H9 (cell line): ENCODE measurements around the gene ERFL. TPM values are rescaled to one million over a fixed set of nuclear protein-coding genes. Genes with fewer than 3 reads are reported as not detected.

Source experiments
- DNase-seq: peaks from one replicate; pipeline ENCODE4 v3.0.0-alpha.2; 2017
- H2AFZ ChIP-seq: one replicate; pipeline ENCODE4 v1.6.1; 2013; ENCODE audit warnings: mild to moderate bottlenecking, low read length, control low read depth, moderate library complexity
- H2AK5ac ChIP-seq: 2 replicates; pipeline ENCODE4 v1.6.1; 2013; ENCODE audit warnings: low read length, control low read depth, mixed read lengths; ENCODE audit not compliant: insufficient read length
- H2BK120ac ChIP-seq: one replicate; pipeline ENCODE4 v1.6.1; 2013; ENCODE audit warnings: low read depth, mild to moderate bottlenecking, low read length, control low read depth, inconsistent platforms; ENCODE audit not compliant: poor library complexity, severe bottlenecking
- H2BK12ac ChIP-seq: 2 replicates; pipeline ENCODE4 v1.6.1; 2013; ENCODE audit warnings: low read length, control low read depth, mixed read lengths, low read depth; ENCODE audit not compliant: insufficient read length
- H2BK15ac ChIP-seq: 2 replicates; pipeline ENCODE4 v1.6.1; 2013; ENCODE audit warnings: low read depth, low read length, control low read depth
- H2BK20ac ChIP-seq: one replicate; pipeline ENCODE4 v1.6.1; 2013; ENCODE audit warnings: low read depth, mild to moderate bottlenecking, low read length, control low read depth, inconsistent platforms; ENCODE audit not compliant: poor library complexity, severe bottlenecking
- H2BK5ac ChIP-seq: 2 replicates; pipeline ENCODE4 v1.6.1; 2013; ENCODE audit warnings: low read length, control low read depth, mixed read lengths; ENCODE audit not compliant: insufficient read length
- H3K14ac ChIP-seq: 2 replicates; pipeline ENCODE4 v1.6.1; 2013; ENCODE audit warnings: low read length, control low read depth; ENCODE audit not compliant: insufficient read depth
- H3K18ac ChIP-seq: 2 replicates; pipeline ENCODE4 v1.6.1; 2013; ENCODE audit warnings: low read depth, mild to moderate bottlenecking, mixed read lengths, low read length, control low read depth; ENCODE audit not compliant: insufficient read length
- H3K23ac ChIP-seq: 2 replicates; pipeline ENCODE4 v1.6.1; 2013; ENCODE audit warnings: low read length, control low read depth, mixed read lengths, low read depth; ENCODE audit not compliant: insufficient read length
- H3K23me2 ChIP-seq: 2 replicates; pipeline ENCODE4 v1.6.1; 2013; ENCODE audit warnings: low read depth, mild to moderate bottlenecking, mixed read lengths, low read length, control low read depth; ENCODE audit not compliant: insufficient read length, poor library complexity, severe bottlenecking
- H3K27ac ChIP-seq: 2 replicates; pipeline ENCODE4 v1.5.1; 2013; ENCODE audit warnings: low read length, control low read depth, mixed read lengths, low read depth; ENCODE audit not compliant: insufficient read length
- H3K27me3 ChIP-seq: 2 replicates; pipeline ENCODE4 v1.6.1; 2013; ENCODE audit warnings: low read length, control low read depth, inconsistent platforms; ENCODE audit not compliant: insufficient read depth
- H3K4ac ChIP-seq: 2 replicates; pipeline ENCODE4 v1.6.1; 2013; ENCODE audit warnings: low read depth, mild to moderate bottlenecking, control low read depth, inconsistent platforms, low read length, moderate library complexity
- H3K4me1 ChIP-seq: 2 replicates; pipeline ENCODE4 v1.6.1; 2013; ENCODE audit warnings: low read length, control low read depth, inconsistent platforms; ENCODE audit not compliant: insufficient read depth
- H3K4me2 ChIP-seq: 2 replicates; pipeline ENCODE4 v1.6.1; 2013; ENCODE audit warnings: low read length, control low read depth, mixed read lengths; ENCODE audit not compliant: insufficient read length, insufficient read depth
- H3K56ac ChIP-seq: 2 replicates; pipeline ENCODE4 v1.6.1; 2013; ENCODE audit warnings: low read depth, mild to moderate bottlenecking, mixed read lengths, low read length, control low read depth; ENCODE audit not compliant: insufficient read length
- H3K79me1 ChIP-seq: 2 replicates; pipeline ENCODE4 v1.6.1; 2013; ENCODE audit warnings: low read depth, mild to moderate bottlenecking, moderate library complexity, low read length, control low read depth, inconsistent platforms; ENCODE audit not compliant: insufficient read depth, poor library complexity, severe bottlenecking
- H3K79me2 ChIP-seq: 2 replicates; pipeline ENCODE4 v1.6.1; 2013; ENCODE audit warnings: low read length, control low read depth, inconsistent platforms; ENCODE audit not compliant: insufficient read depth
- H3K9ac ChIP-seq: 2 replicates; pipeline ENCODE4 v1.6.1; 2013; ENCODE audit warnings: low read length, control low read depth, mixed read lengths; ENCODE audit not compliant: insufficient read length; ENCODE audit errors: extremely low read depth
- H3K9me3 ChIP-seq: one replicate; pipeline ENCODE4 v1.6.1; 2013; ENCODE audit warnings: low read depth, low read length, inconsistent platforms; ENCODE audit not compliant: control insufficient read depth
- H3T11ph ChIP-seq: one replicate; pipeline ENCODE4 v1.6.1; 2013; ENCODE audit warnings: mild to moderate bottlenecking, low read length, control low read depth, inconsistent platforms
- H4K20me1 ChIP-seq: one replicate; pipeline ENCODE4 v1.6.1; 2013; ENCODE audit not compliant: control insufficient read depth, insufficient read length, insufficient read depth
- H4K5ac ChIP-seq: 2 replicates; pipeline ENCODE4 v1.6.1; 2013; ENCODE audit warnings: low read depth, mild to moderate bottlenecking, mixed read lengths, low read length, control low read depth; ENCODE audit not compliant: insufficient read length
- H4K8ac ChIP-seq: replicated peaks from 2 replicates; pipeline ENCODE4 v1.6.1; 2013; ENCODE audit warnings: low read length, control low read depth, mixed read lengths, low read depth; ENCODE audit not compliant: insufficient read length
- H4K91ac ChIP-seq: 2 replicates; pipeline ENCODE4 v1.6.1; 2013; ENCODE audit warnings: low read depth, mild to moderate bottlenecking, moderate library complexity, mixed read lengths, low read length, control low read depth; ENCODE audit not compliant: insufficient read length
- H3K27ac Mint-ChIP-seq, 3 experiments: 2 replicates in 2 of 3; 3 replicates in 1 of 3; pipeline ENCODE4 v1.8.0; 2020 to 2021; ENCODE audit warnings: mixed read lengths in 3 of 3, mild to moderate bottlenecking in 1 of 3, moderate library complexity in 1 of 3
- H3K27me3 Mint-ChIP-seq: 2 replicates; pipeline ENCODE4 v1.8.0; 2021; ENCODE audit warnings: low read depth, mild to moderate bottlenecking, moderate library complexity, mixed read lengths
- H3K36me3 Mint-ChIP-seq, 3 experiments: 2 replicates in 2 of 3; 3 replicates in 1 of 3; pipeline ENCODE4 v1.8.0; 2020 to 2021; ENCODE audit warnings: low read depth in 3 of 3, mixed read lengths in 3 of 3; ENCODE audit not compliant: insufficient read depth in 1 of 3
- H3K4me1 Mint-ChIP-seq, 2 experiments: 2 replicates each; pipeline ENCODE4 v1.8.0; 2020; ENCODE audit warnings: mixed read lengths in 2 of 2
- H3K4me3 Mint-ChIP-seq, 2 experiments: 2 replicates in 1 of 2; 3 replicates in 1 of 2; pipeline ENCODE4 v1.8.0; 2020 to 2021; ENCODE audit warnings: mild to moderate bottlenecking in 2 of 2, mixed read lengths in 2 of 2, moderate library complexity in 1 of 2
- H3K9me3 Mint-ChIP-seq, 2 experiments: 2 replicates in 1 of 2; 3 replicates in 1 of 2; pipeline ENCODE4 v1.8.0; 2020; ENCODE audit warnings: mild to moderate bottlenecking in 2 of 2, mixed read lengths in 2 of 2, moderate library complexity in 1 of 2
- WGBS: extraction: QIAGEN DNeasy Blood & Tissue Kit; methylation state at CpG from one replicate; pipeline ENCODE4 v1.1.7; 2013; ENCODE audit warnings: missing lambda C conversion rate, low lambda C conversion rate, mixed read lengths; ENCODE audit not compliant: insufficient read length; ENCODE audit errors: extremely low coverage; 5-methylcytosine and 5-hydroxymethylcytosine counted together
- total RNA-seq: library from RNA; stranded (reverse); gene quantifications from 2 replicates; pipeline ENCODE4 v1.2.1, GENCODE V29; 2021
- TF ChIP-seq, protein P1 (sequence below): fragments of 200-600 bp; sonication (generic); conservative IDR thresholded peaks from 3 replicates; pipeline ENCODE4 v1.8.0; 2021; ENCODE audit warnings: antibody characterized with exemption, mild to moderate bottlenecking

ERFL gene
- total RNA-seq, 1 experiment from 2014 or later: 0.22 TPM

DNA sequence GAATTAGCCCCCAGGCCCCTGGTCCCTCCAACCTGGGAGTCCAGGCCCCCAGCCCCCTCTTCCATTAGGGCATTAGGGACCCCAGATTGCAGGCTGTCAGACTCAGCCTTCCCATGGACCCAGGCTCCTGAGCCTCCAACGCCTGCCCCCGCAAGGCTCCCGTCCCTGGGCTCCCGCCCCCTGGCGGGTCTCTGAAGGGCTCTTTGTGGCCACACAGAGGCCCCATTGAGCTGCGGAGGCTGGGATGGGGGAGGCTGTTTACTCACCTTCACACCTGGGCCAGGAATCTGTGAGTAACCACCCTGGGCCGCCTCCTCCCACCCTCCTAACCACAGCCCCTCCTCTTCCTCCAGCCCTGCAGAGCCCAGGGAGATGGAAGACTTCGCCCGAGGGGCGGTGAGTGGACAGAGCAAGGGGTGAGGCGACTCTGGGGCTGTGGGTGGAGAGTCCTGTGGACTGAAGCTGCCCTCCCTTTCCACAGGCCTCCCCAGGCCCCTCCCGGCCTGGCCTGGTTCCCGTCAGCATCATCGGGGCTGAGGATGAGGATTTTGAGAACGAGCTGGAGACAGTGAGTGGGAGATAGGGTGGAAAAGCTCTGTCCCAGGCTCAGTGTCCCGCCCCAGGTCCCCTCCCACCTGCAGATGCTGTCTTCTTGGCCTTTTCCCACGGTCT lies 40.4 kb downstream of the ERFL start:
- Histone ChIP-seq H3K18ac (no peak overlapping the region), H4K8ac (no peak overlapping the region), H3K56ac (no peak overlapping the region), H3K9me3 (no peaks in the 10 kb centered on the region), H4K20me1 (no peaks in the 10 kb centered on the region), H4K5ac (no peak overlapping the region), H3K27me3 (no peaks in the 10 kb centered on the region), H3K79me2 (0 out of 2 replicates have a peak, but pooled peaks cover 2% of the 10 kb centered on the region), H3K14ac (no peak overlapping the region), H3K23ac (no peak overlapping the region), H2AK5ac (no peak overlapping the region), H3K23me2 (peaks cover 13% of the 10 kb centered on the region), H2BK20ac (no peak overlapping the region), H2BK12ac (no peak overlapping the region), H3T11ph (no peak overlapping the region), H3K4me1 (peaks cover 8% of the 10 kb centered on the region), H3K9ac (no peak overlapping the region), H3K4me2 (peak overlapping the region; percentile 26), H2AFZ (no peak overlapping the region), H3K4ac (no peak overlapping the region), H3K79me1 (no peaks in the 10 kb centered on the region), H2BK120ac (no peak overlapping the region), H3K27ac (no peak overlapping the region), H2BK5ac (no peak overlapping the region), H4K91ac (no peak overlapping the region), H2BK15ac (no peak overlapping the region)
- Mint-ChIP-seq H3K27me3 (peaks cover 7% of the 10 kb centered on the region), H3K4me3 (peak overlapping the region in 1 of 2 experiments; percentile 12; a peak in 2 of 5 replicates), H3K4me1 (peaks cover 21 to 39% of the 10 kb centered on the region in 2 experiments), H3K9me3 (no peaks in the 10 kb centered on the region; a peak in 1 of 5 replicates), H3K36me3 (peaks cover 0 to 17% (median 4%) of the 10 kb centered on the region in 3 experiments; a peak in 4 of 7 replicates), H3K27ac (peak overlapping the region; percentile 39 to 42 (median 41); a peak in 5 of 7 replicates)
- TF ChIP-seq, protein P1, sequence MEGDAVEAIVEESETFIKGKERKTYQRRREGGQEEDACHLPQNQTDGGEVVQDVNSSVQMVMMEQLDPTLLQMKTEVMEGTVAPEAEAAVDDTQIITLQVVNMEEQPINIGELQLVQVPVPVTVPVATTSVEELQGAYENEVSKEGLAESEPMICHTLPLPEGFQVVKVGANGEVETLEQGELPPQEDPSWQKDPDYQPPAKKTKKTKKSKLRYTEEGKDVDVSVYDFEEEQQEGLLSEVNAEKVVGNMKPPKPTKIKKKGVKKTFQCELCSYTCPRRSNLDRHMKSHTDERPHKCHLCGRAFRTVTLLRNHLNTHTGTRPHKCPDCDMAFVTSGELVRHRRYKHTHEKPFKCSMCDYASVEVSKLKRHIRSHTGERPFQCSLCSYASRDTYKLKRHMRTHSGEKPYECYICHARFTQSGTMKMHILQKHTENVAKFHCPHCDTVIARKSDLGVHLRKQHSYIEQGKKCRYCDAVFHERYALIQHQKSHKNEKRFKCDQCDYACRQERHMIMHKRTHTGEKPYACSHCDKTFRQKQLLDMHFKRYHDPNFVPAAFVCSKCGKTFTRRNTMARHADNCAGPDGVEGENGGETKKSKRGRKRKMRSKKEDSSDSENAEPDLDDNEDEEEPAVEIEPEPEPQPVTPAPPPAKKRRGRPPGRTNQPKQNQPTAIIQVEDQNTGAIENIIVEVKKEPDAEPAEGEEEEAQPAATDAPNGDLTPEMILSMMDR: peak; percentile 51; the same call in 2 of the 3 replicates
- WGBS: no CpG with 5 or more reads among the region's 17 CpGs
- peak; percentile 92 for DNase-seq
